HepG2 (cell line): ENCODE data around the gene DENND4C. TPM values are rescaled to one million over a fixed set of nuclear protein-coding genes. Genes with fewer than 3 reads are reported as not detected.

Experiments used
- DNMT3B ChIP-seq: conservative IDR thresholded peaks from 2 replicates; pipeline ENCODE4 v1.6.1; 2016; ENCODE audit warnings: missing biosample characterization, control low read depth
- DPF2 ChIP-seq: sonication (generic); formaldehyde crosslinking; IDR thresholded peaks from 2 replicates; pipeline ENCODE4 v1.4.0; 2020; ENCODE audit warnings: mild to moderate bottlenecking, low read depth, missing genetic modification reagents, borderline replicate concordance
- KAT8 ChIP-seq: IDR thresholded peaks from 2 replicates; pipeline ENCODE4 v1.6.1; 2016; ENCODE audit warnings: missing genetic modification reagents, missing compliant biosample characterization
- MAFF ChIP-seq: IDR thresholded peaks from 2 replicates; pipeline ENCODE4 v1.6.1; 2011; ENCODE audit warnings: low read depth, low read length, improper control_type of control experiment
- MAFG ChIP-seq: sonication (generic); formaldehyde crosslinking; IDR thresholded peaks from 2 replicates; pipeline ENCODE4 v1.5.1; 2020; ENCODE audit warnings: mild to moderate bottlenecking, missing genetic modification reagents
- MYC ChIP-seq: sonication (generic); formaldehyde crosslinking; IDR thresholded peaks from 2 replicates; pipeline ENCODE4 v1.9.0; 2021; ENCODE audit warnings: missing genetic modification reagents, borderline replicate concordance
- PTBP1 ChIP-seq: fragments of 200-400 bp; formaldehyde crosslinking; IDR thresholded peaks from 2 replicates; pipeline ENCODE4 v1.6.1; 2018; ENCODE audit warnings: low read length, low read depth; ENCODE audit not compliant: poor library complexity, severe bottlenecking
- SMARCE1 ChIP-seq: fragments of 450-650 bp; IDR thresholded peaks from 2 replicates; pipeline ENCODE4 v1.6.1; 2017; ENCODE audit warnings: borderline replicate concordance
- SOX13 ChIP-seq, 3 experiments: fragments of 450-650 bp in 1 of 3; sonication (generic) in 1 of 3; formaldehyde crosslinking in 1 of 3; IDR thresholded peaks in 2 of 3; conservative IDR thresholded peaks in 1 of 3; 2 replicates each; pipeline versions ENCODE4 v1.5.0 to v1.6.1; 2016 to 2020; ENCODE audit warnings: antibody characterized with exemption in 1 of 3, mild to moderate bottlenecking in 1 of 3, missing compliant biosample characterization in 1 of 3, missing genetic modification reagents in 1 of 3, moderate library complexity in 1 of 3
- TARDBP ChIP-seq: sonication (generic); formaldehyde crosslinking; IDR thresholded peaks from 2 replicates; pipeline ENCODE4 v1.8.0; 2022; ENCODE audit warnings: mild to moderate bottlenecking, missing genetic modification reagents
- TCF7 ChIP-seq: sonication (generic); IDR thresholded peaks from 2 replicates; pipeline ENCODE4 v1.6.1; 2016; ENCODE audit warnings: antibody characterized with exemption, low read depth
- TOE1 ChIP-seq: sonication (generic); formaldehyde crosslinking; IDR thresholded peaks from 2 replicates; pipeline ENCODE4 v1.4.0; 2020; ENCODE audit warnings: mild to moderate bottlenecking, missing genetic modification reagents
- TOPORS ChIP-seq: sonication (generic); formaldehyde crosslinking; IDR thresholded peaks from 2 replicates; pipeline ENCODE4 v1.8.0; 2023; ENCODE audit warnings: mild to moderate bottlenecking, missing genetic modification reagents
- ZBTB7A ChIP-seq: sonication (generic); formaldehyde crosslinking; IDR thresholded peaks from 2 replicates; pipeline ENCODE4 v1.8.0; 2022; ENCODE audit warnings: mild to moderate bottlenecking, missing genetic modification reagents
- ZMAT3 ChIP-seq: sonication (generic); formaldehyde crosslinking; conservative IDR thresholded peaks from 2 replicates; pipeline ENCODE4 v1.7.0; 2021; ENCODE audit warnings: missing genetic modification reagents
- ZNF256 ChIP-seq: sonication (generic); formaldehyde crosslinking; conservative IDR thresholded peaks from 2 replicates; pipeline ENCODE4 v1.4.0; 2020; ENCODE audit warnings: missing genetic modification reagents
- ZNF382 ChIP-seq: sonication (generic); formaldehyde crosslinking; IDR thresholded peaks from 2 replicates; pipeline ENCODE4 v1.5.0; 2020; ENCODE audit warnings: missing genetic modification reagents, mild to moderate bottlenecking, borderline replicate concordance
- ZNF83 ChIP-seq: sonication (generic); formaldehyde crosslinking; IDR thresholded peaks from 2 replicates; pipeline ENCODE4 v1.4.0; 2020; ENCODE audit warnings: missing genetic modification reagents, mild to moderate bottlenecking, borderline replicate concordance
- polyA plus RNA-seq, 8 experiments: library from polyadenylated mRNA; depleted of rRNA in 3 of 8; stranded (reverse) in 7 of 8; unstranded in 1 of 8; fragments of >200 nt; fragmentation: Illumina TruSeq in 4 of 8; extraction: Trizol in 4 of 8; gene quantifications; 2 replicates each; pipeline versions ENCODE4 v1.2.1 to v1.2.3, GENCODE V29; 2011 to 2016; ENCODE audit warnings: low read depth in 4 of 8, missing spikeins in 1 of 8, mixed read lengths in 1 of 8; ENCODE audit not compliant: insufficient read depth in 1 of 8
- total RNA-seq, 5 experiments: library from RNA; depleted of rRNA; stranded (reverse); fragments of >200 nt; fragmentation: Illumina TruSeq; extraction: Trizol; gene quantifications; 2 replicates each; pipeline ENCODE4 v1.2.3, GENCODE V29; 2016; ENCODE audit warnings: low read depth in 1 of 5
- TF ChIP-seq, protein P1 (sequence below): IDR thresholded peaks from 2 replicates; pipeline ENCODE4 v1.6.1; 2016; ENCODE audit warnings: low read depth
- TF ChIP-seq, protein P2 (sequence below): sonication (generic); formaldehyde crosslinking; IDR thresholded peaks from 2 replicates; pipeline ENCODE4 v1.4.0; 2020; ENCODE audit warnings: missing genetic modification reagents
- TF ChIP-seq, protein P3 (sequence below): sonication (generic); formaldehyde crosslinking; IDR thresholded peaks from 2 replicates; pipeline ENCODE4 v1.4.0; 2020; ENCODE audit warnings: missing genetic modification reagents, mild to moderate bottlenecking, borderline replicate concordance
- TF ChIP-seq, protein P4 (sequence below): sonication (generic); formaldehyde crosslinking; conservative IDR thresholded peaks from 2 replicates; pipeline ENCODE4 v1.8.1; 2023; ENCODE audit warnings: missing genetic modification reagents
- TF ChIP-seq, protein P5 (sequence below): sonication (generic); formaldehyde crosslinking; IDR thresholded peaks from 2 replicates; pipeline ENCODE4 v1.4.0; 2020; ENCODE audit warnings: missing genetic modification reagents, borderline replicate concordance

DENND4C gene
- total and polyA plus RNA-seq, 2 of the 13 experiments (the other 11 are each of a cell fraction or from before 2014, with no cell fraction given): 19.1 to 27.2 TPM

DNA sequence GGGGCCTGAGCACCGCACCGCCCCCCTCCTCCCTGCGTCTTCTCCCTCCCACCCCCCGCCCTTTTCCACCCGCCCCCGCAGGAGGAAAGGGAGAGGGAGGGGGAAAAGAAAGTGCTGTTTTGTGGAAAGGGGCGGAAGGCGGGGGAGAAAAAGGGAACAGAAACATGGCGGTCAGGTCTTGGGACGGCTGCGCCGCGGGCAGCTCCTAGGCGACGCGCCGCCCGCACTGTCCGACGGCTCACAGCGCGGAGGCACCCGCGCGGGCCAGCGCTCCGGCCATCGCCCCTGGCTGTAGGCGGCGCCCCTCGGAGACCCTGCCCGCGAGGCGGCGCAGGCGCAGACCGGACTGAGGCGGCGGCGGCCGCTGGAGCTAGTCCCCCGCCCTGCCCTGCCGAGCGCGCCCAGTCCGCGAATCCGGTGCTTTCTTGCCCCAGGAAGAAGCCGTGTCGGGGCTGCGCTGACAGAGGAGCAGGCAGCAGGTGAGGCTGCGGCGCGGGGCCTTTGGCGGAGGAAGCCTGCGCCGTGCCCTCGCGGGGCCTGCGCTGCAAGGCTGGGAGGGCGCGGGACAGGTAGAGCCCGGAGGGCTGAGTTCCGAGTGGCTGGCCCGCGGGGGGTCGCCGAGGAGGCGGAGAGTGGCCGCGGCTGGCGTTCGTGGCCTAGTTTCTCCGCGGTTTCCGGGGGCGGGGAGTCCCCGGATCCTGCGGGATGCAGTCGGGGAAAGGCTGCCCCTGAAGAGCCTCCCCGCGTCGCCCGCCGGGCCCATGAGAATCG is at the start of gene DENND4C (continued):
- TF ChIP-seq ZNF83 (no peak; the same call in 1 of the 2 replicates), ZNF256 (0 out of 2 replicates have a peak, but pooled peaks have one; percentile 60), PTBP1 (no peak), TOE1 (CRISPR knock-in tag) (no peak), TCF7 (no peak; the same call in 1 of the 2 replicates), TARDBP (CRISPR knock-in tag) (no peak; the same call in 1 of the 2 replicates), ZNF382 (no peak), MYC (CRISPR knock-in tag) (peak; percentile 52), MAFF (no peak), MAFG (CRISPR knock-in tag) (no peak), DNMT3B (no peak), ZBTB7A (CRISPR knock-in tag) (peak; percentile 45; the same call in 1 of the 2 replicates), DPF2 (no peak), SOX13 (IDR thresholded peaks at IDR 0.05) (no peak), SOX13 (CRISPR knock-in tag; conservative IDR thresholded peaks at IDR 0.05 in 1 of 2, IDR thresholded peaks at IDR 0.05 in 1 of 2) (no peak), ZMAT3 (CRISPR knock-in tag) (no peak), KAT8 (CRISPR knock-in tag) (peak; percentile 86), SMARCE1 (no peak), TOPORS (CRISPR knock-in tag) (peak; percentile 68; the same call in 1 of the 2 replicates)
- TF ChIP-seq, protein P1, sequence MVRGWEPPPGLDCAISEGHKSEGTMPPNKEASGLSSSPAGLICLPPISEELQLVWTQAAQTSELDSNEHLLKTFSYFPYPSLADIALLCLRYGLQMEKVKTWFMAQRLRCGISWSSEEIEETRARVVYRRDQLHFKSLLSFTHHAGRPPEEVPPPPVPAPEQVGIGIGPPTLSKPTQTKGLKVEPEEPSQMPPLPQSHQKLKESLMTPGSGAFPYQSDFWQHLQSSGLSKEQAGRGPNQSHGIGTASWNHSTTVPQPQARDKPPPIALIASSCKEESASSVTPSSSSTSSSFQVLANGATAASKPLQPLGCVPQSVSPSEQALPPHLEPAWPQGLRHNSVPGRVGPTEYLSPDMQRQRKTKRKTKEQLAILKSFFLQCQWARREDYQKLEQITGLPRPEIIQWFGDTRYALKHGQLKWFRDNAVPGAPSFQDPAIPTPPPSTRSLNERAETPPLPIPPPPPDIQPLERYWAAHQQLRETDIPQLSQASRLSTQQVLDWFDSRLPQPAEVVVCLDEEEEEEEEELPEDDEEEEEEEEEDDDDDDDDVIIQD (CRISPR knock-in tag): no peak; the same call in 1 of the 2 replicates
- TF ChIP-seq, protein P2, sequence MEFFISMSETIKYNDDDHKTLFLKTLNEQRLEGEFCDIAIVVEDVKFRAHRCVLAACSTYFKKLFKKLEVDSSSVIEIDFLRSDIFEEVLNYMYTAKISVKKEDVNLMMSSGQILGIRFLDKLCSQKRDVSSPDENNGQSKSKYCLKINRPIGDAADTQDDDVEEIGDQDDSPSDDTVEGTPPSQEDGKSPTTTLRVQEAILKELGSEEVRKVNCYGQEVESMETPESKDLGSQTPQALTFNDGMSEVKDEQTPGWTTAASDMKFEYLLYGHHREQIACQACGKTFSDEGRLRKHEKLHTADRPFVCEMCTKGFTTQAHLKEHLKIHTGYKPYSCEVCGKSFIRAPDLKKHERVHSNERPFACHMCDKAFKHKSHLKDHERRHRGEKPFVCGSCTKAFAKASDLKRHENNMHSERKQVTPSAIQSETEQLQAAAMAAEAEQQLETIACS: 0 out of 2 replicates have a peak, but pooled peaks have one; percentile 45
- TF ChIP-seq, protein P3, sequence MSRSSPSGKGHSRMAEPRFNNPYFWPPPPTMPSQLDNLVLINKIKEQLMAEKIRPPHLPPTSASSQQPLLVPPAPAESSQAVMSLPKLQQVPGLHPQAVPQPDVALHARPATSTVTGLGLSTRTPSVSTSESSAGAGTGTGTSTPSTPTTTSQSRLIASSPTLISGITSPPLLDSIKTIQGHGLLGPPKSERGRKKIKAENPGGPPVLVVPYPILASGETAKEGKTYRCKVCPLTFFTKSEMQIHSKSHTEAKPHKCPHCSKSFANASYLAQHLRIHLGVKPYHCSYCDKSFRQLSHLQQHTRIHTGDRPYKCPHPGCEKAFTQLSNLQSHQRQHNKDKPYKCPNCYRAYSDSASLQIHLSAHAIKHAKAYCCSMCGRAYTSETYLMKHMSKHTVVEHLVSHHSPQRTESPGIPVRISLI: no peak
- TF ChIP-seq, protein P4, sequence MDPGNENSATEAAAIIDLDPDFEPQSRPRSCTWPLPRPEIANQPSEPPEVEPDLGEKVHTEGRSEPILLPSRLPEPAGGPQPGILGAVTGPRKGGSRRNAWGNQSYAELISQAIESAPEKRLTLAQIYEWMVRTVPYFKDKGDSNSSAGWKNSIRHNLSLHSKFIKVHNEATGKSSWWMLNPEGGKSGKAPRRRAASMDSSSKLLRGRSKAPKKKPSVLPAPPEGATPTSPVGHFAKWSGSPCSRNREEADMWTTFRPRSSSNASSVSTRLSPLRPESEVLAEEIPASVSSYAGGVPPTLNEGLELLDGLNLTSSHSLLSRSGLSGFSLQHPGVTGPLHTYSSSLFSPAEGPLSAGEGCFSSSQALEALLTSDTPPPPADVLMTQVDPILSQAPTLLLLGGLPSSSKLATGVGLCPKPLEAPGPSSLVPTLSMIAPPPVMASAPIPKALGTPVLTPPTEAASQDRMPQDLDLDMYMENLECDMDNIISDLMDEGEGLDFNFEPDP (CRISPR knock-in tag): 0 out of 2 replicates have a peak, but pooled peaks have one; percentile 86
- TF ChIP-seq, protein P5, sequence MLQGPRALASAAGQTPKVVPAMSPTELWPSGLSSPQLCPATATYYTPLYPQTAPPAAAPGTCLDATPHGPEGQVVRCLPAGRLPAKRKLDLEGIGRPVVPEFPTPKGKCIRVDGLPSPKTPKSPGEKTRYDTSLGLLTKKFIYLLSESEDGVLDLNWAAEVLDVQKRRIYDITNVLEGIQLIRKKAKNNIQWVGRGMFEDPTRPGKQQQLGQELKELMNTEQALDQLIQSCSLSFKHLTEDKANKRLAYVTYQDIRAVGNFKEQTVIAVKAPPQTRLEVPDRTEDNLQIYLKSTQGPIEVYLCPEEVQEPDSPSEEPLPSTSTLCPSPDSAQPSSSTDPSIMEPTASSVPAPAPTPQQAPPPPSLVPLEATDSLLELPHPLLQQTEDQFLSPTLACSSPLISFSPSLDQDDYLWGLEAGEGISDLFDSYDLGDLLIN (CRISPR knock-in tag): no peak
